GM21367 (cell line): ENCODE data around the gene PTP4A1.
A peak's percentile ranks its signal among the peaks of the same experiment; 100 is the strongest.

Experiments used
- ATAC-seq: cut with Tn5 transposase; IDR thresholded peaks from one replicate; pipeline ENCODE4 v1.9.1; 2021; ENCODE audit not compliant: unreplicated experiment

The PTP4A1 gene

DNA sequence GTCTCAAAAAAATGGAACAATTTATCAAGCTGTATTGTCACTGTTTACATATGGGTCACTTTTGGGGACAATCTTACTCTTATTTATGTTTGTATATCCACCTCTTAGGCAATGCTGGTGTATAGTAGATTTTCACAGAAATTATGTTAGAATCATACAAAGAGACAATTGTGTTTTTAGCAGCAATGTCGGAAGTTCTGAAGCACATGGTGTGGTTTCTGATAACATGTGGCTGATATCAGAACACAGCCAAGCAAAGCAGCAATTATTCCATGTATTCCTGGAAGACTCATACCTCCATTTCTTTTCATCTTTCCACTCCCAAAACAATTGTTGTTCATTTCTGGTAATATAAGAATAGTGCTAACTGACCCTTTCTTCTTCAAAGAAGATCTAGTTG is 17.5 kb upstream of the PTP4A1 start:
- ATAC-seq, result no peak

DNA sequence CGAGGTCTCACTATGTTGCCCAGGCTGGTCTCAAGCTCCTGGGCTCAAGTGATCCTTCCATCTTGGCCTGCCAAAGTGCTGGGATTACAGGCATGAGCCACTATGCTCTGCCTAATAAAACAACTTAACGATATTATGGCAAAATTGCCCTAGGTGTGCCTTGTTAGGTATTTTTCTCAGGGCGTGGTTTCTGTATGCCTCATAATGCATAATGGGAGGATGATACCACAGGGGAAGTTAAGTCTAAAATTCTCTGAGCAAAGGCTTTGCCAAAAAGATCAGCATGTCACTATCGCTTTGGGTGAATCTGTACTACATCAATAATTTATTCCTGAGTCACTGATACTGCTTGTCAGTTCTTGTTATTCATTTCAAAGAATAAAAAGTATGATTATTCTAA is 15.9 kb upstream of the PTP4A1 start:
- no peak for ATAC-seq

- ATAC-seq, result peak; percentile 60
These were observed 14.0 kb upstream of the PTP4A1 start for GRCh38 chr6:63558278-63558677.

DNA sequence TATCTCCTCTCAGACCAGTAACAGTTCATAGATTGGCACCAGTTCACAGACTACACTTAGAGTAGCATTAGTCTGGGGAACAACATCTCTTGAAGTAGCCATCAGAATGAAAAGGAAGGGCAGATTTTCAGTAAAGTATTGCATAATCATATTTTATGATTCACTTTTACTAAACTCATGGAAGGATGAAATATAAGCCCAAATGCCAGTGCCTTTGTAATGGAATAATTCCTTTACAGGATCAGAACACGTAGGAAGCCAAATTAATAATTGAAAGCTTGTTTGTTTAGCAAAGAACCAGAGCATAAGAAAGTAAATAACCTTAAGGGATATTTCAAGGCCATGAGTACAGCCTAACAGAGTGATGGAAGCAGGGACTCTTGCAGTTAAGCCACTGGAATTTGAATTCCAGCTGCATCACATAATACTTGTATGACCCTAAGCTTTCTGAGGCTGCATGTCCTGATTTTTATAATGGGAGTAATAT is 11.4 kb upstream of the PTP4A1 start:
- ATAC-seq, result no peak

DNA sequence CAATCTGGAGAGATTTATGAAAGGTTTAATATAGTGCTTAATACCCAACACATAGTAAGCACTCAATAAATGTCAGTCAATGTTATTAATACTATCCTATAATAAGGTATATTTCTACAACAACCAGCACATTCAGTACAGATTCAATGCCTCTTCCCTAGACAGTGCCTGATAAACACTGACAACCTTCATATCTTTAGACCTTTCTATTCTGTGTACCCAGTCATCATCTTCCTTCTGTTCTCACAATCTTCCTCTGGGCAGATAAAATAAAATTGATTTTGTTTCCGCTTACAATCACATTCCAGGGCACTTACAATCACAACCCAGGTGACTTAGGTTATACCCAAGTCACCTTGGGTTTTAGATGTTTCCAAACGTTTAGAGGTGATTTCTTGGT is 11.0 kb upstream of the PTP4A1 start:
- no peak for ATAC-seq

GRCh38 chr6:63563235-63563634 is 9.0 kb upstream of the PTP4A1 start:
- no peak for ATAC-seq

DNA sequence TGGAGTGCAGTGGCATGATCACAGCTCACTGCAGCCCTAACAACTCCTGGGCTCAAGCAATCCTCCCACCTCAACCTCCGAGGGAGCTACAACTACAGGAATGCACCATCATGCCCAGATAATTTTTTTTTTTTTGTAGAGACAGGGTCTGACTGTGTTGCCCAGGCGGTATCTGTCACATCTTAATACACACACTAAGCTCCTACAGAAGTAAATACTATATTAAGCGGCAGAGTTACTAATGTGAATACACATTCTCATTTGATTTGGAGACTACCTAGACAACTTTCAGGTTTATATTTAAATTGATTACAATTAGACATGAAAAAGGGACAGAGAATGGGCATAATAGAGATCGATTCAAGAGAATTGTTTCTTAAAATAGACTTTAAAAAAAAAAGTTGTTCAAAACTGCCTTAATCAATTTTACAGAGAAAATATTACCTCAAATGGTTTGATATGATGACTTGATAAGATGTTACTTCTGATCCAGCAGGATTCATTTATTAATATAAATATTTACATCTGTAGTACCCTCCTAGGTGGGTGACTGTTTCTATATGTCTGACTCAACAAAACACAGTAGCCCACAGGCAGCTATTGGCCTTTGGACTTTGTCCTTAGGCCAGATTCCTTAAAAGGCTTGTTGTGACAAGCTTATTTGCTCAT is 7.1 kb upstream of the PTP4A1 start:
- no peak for ATAC-seq

DNA sequence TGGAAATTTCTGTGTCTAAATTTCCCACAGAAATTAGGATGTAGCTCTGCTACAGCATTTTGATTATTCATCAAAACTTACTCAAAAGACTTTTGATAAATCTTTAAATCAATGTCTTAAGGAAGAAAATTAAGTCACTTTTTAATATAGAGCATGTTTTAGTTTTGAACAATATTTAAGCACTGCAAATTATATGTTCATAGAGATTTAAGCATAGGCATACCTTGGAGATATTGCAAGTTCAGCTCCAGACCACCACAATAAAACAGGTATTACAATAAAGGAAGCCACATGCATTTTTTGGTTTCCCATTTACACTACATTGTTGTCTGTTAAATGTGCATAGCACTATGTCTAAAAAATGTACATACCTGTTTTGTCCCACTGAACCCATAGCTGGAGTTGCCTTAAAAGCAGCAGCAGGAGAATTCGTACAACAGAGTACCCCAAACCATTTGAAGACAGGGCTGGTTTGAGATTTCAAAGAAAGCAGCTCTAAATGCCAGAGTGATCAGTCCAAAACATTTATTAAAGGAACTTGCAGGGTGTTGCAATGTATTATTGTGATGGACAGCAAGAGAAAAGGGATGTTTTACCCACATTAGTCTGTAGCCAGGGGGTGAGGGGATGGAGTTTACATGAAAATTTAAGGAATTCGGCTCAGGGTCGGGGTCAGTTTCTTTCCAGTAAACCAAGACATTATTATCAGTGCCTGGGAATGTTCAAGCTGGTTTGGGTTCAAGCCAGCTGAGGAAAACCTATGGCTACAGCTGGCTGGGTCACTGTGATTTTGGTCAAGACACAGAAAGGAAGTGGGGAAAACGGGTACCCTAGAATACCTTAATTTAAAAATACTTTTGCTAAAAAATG is 6.3 kb upstream of the PTP4A1 start:
- ATAC-seq, result no peak

- ATAC-seq, result no peak
These were observed 4.3 kb upstream of the PTP4A1 start for GRCh38 chr6:63567966-63568365.

GRCh38 chr6:63571361-63572043 is 778 bp upstream of the PTP4A1 start:
- ATAC-seq, result no peak

DNA sequence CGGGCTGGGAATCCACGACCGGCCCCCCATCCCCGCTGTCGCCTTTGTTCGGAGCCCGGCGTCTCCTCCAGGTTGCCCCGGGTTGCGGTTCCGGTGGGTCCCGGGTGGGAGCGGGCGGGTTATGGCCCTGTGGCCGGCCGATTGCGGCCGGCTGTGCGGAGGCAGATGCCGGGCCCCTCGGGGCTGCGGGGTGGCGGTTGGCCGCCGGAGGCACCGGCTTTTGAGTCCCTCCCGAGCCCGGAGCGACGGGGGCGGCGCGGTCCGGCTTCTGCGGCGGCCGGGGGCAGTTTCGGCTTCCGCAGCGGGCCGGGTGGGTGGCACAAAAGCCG is 431 bp downstream of the PTP4A1 start:
- ATAC-seq, result no peak

DNA sequence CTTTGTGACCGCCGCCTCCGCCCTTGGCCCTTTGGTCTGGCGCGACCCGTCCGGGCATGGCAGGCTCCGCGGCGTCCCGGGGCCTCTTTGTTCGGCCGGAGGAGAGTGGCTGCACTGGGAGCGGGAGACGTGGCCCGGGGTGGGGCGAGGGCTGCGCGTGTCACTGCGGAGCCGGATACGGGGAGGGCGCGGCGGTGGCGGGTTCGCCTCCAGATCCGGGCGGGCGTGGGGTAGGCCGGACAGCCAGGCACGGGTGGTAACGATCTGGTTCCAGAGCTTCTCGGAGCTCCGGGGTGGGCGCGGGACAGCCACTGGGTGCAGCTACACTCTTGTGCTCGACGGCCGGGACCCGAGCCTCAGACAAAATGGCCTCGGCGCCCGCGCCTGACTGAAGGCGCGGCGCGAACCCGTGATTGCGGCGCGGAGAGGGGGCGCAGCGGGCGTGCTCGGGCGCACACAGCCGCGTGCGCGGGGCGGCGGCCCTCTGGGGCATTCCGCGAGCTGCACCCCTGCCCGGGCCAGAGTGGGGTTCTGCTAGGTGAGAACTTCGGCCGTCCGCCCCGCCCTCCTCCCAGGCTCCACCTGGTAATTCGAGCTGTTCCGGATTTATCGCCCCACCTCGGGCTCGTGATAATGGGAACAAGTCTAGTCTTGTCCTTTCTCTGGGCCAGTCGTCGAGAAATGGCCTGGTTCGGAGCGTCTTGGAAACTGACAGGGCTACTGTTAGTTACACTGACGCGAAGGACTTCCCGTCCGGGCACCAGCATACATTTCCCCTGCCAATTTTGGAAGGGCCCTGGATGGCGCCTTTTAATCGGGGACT is 1.0 kb downstream of the PTP4A1 start:
- peak; percentile 48 for ATAC-seq

DNA sequence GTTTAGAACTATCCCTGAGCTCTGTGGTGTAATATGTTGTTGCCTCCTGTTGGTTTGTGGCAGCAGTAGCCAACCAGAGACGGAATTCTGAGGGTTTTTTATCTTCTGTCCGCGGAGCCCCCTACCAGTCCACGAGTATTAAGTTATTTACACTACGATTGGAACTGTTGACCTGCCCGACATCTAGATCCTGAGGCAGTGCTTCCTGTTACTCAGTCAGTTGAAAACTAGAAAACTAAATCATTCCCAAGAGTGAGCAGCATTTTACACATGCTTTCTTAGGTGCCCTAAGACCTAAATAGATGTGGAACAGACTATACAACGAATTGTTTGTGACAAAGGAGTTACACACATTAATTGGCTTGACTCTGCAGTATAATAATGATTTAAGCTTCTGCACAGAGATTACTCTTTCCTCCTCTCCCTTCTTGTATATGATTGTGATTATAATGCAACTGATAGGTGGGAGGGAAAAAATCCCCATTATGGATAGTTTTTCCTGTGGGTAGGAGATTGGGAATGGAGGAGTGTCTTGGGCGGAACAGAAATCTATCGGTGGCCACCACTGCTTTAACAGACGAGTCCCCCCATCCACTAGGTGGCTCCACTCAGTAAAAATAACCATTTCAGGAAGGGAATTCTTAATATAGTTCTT is 1.7 kb downstream of the PTP4A1 start:
- no peak for ATAC-seq

DNA sequence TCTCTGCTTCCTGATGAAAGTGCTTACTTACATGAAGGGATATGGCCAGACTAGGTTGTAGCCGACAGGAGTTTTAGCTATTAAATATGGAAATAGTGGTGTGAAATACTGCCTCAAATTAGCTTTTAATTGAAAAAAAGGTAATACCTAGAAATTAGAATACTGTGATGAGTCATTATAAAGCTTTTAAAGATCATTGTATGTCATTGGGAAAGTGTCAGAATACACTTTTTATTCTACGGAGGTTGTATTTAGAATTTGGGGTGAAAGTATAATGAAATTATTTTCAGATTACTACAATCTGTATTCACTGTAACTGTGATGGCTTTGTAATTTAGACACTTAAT is 2.2 kb downstream of the PTP4A1 start:
- no peak for ATAC-seq

DNA sequence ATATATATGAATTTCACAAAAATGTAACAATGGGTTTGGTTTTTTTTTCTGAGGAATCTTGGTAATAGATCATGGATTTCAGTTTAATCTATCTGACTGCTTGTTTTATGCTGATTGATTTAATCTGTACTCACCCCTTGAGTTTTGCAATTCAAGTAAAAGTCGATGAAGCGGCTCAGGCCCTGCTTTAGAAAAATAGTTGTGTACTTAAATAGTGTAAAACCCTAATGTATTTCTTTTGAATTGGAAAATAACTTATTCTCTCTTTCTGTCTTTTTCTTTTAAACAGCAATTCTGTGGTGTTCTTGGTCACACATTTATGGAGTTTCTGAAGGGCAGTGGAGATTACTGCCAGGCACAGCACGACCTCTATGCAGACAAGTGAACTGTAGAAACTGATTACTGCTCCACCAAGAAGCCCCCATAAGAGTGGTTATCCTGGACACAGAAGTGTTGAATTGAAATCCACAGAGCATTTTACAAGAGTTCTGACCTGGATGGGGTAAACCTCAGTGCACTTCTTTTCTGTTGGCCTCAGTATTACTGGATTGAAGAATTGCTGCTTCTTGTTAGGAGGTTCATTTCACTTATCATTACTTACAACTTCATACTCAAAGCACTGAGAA is 4.0 kb downstream of the PTP4A1 start:
- ATAC-seq, result no peak

GRCh38 chr6:63576985-63577712 is 4.9 kb downstream of the PTP4A1 start:
- no peak for ATAC-seq

DNA sequence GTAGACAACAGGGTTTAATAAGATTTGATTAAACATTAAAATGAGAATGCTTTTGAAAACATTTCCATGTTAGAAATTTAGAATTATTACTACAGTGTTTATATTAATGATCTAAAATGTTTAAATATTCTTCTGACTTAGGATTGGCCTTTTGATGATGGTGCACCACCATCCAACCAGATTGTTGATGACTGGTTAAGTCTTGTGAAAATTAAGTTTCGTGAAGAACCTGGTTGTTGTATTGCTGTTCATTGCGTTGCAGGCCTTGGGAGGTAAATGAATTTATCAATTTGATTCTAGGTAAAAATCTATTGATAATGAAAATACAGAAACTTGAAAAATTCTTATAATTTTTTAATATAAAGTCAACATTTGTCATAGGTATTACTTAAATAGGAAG is 6.5 kb downstream of the PTP4A1 start:
- no peak for ATAC-seq

DNA sequence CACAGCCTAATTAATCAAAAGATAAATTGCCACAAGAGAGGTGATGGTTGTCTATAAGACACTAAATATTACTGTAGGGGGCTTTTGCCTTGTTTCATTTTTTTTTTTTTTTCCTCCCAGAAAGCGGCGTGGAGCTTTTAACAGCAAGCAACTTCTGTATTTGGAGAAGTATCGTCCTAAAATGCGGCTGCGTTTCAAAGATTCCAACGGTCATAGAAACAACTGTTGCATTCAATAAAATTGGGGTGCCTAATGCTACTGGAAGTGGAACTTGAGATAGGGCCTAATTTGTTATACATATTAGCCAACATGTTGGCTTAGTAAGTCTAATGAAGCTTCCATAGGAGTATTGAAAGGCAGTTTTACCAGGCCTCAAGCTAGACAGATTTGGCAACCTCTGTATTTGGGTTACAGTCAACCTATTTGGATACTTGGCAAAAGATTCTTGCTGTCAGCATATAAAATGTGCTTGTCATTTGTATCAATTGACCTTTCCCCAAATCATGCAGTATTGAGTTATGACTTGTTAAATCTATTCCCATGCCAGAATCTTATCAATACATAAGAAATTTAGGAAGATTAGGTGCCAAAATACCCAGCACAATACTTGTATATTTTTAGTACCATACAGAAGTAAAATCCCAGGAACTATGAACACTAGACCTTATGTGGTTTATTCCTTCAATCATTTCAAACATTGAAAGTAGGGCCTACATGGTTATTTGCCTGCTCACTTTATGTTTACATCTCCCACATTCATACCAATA is 7.8 kb downstream of the PTP4A1 start:
- ATAC-seq, result no peak

GRCh38 chr6:63580704-63580961 is 8.4 kb downstream of the PTP4A1 start:
- no peak for ATAC-seq
